ES-I3 (cell line): ENCODE data around the gene PCNA.

Source experiments
- H3K36me3 ChIP-seq: 2 replicates; pipeline ENCODE4 v1.6.1; 2013; ENCODE audit warnings: mild to moderate bottlenecking, low read length, control low read depth, moderate library complexity; ENCODE audit not compliant: insufficient read depth
- H3K4me1 ChIP-seq: 2 replicates; pipeline ENCODE4 v1.6.1; 2013; ENCODE audit warnings: mild to moderate bottlenecking, control low read depth, low read length; ENCODE audit not compliant: insufficient read depth
- H3K9ac ChIP-seq: 2 replicates; pipeline ENCODE4 v1.6.1; 2013; ENCODE audit warnings: low read depth, mild to moderate bottlenecking, low read length, moderate library complexity
- H3K9me3 ChIP-seq: 2 replicates; pipeline ENCODE4 v1.6.1; 2013; ENCODE audit warnings: mild to moderate bottlenecking, low read length, moderate library complexity; ENCODE audit not compliant: control insufficient read depth, insufficient read depth

Gene PCNA

GRCh38 chr20:5119435-5120184, at the start of gene PCNA:
TSS of gene PCNA (minus strand) at chr20:5119958. CDS start at chr20:5119798, 160 bp downstream.
- Histone ChIP-seq H3K4me1 (peaks cover 3% of the 10 kb centered on the region), H3K9ac (peak within 1 kb of the TSS; percentile 92), H3K36me3 (peaks cover 20% of the 10 kb centered on the region), H3K9me3 (no peaks in the 10 kb centered on the region)

DNA sequence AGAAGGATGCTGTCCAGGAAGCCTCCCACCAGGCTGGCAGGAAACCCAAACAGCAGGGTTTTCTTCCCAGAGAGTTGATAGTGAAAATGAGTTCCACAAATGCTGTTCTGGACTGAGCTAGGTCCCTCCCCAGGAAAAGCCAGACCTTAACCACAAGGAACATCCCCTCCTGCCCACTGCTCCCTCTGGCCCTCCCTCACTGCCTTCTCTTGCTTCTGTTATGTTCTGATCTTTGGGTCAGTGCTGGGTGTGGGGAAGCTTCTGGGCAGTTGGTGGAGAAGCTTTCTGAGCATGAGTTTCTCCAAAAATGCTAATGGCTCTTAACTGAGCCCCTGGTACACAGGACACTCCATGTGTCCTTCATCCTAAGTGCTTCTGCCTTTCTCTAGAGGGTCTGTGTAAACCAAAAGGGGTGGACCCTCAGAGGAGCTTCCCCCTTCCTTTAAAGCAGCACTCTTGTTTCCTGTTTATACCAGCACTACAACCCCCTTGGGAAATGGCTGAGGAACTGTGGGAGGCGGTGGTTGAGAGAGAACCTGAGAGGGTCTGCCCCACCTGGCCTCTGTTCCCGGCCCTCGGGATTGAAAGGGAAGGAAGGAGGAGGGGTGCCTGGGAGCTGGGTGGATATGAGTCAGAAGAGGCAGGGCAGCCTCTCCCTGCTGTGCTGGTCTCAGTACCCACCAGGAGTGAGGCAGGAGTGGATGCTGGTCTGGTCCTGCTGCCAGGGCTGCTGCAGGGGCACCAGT, 49.1 kb upstream of the PCNA start:
- H3K4me1 ChIP-seq, result peaks cover 29% of the 10 kb centered on the region
- no peaks in the 10 kb centered on the region for H3K9me3 ChIP-seq
- H3K9ac ChIP-seq, result no peak overlapping the region
- H3K36me3 ChIP-seq, result no peaks in the 10 kb centered on the region

- no peaks in the 10 kb centered on the region for H3K9me3 ChIP-seq
- H3K9ac ChIP-seq, result no peak overlapping the region
- peaks cover 13% of the 10 kb centered on the region for H3K4me1 ChIP-seq
- H3K36me3 ChIP-seq, result no peaks in the 10 kb centered on the region
Measured at GRCh38 chr20:5164645-5165625, 45.2 kb upstream of the PCNA start.

GRCh38 chr20:5161536-5162164, 41.9 kb upstream of the PCNA start:
- Histone ChIP-seq H3K36me3 (no peaks in the 10 kb centered on the region), H3K4me1 (no peaks in the 10 kb centered on the region), H3K9ac (no peak overlapping the region), H3K9me3 (no peaks in the 10 kb centered on the region)

DNA sequence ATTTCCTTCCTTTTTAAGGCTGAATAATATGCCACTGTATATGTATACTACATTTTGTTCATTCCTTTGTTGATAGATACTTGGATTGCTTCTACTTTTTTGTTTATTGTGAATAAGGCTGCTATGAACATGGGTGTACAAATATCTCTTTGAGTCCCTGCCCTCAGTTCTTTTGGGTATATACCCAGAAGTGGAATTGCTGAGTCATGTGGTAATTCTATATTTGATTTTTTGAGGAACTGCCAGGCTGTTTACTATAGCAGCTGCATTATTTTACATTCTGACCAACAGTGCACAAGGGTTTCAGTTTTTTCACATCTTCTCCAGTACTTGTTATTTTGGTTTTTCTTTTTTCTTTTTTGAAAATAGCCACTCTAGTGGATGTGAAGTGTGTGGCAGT, 41.1 kb upstream of the PCNA start:
- H3K4me1 ChIP-seq, result no peaks in the 10 kb centered on the region

DNA sequence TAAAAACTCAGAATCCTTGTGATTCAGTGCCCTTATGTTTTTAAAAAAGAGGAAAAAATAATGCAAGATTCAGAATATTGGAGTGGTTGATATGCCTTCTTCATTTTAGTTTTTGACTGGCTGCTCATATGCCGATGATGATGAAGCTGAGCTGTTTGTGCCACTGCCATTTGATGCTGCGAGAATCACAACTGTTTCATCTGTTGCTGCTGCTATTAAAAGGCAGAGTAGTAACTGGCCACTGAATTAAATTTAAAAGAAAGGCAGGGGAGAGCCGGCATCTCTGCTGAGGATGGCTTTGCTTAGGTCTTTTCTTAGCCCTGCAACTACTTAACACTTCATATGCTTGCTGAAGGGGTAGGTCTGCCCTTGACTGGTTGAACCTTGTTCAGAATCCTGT, 40.2 kb upstream of the PCNA start:
- Histone ChIP-seq H3K9me3 (no peaks in the 10 kb centered on the region), H3K36me3 (no peaks in the 10 kb centered on the region), H3K9ac (no peak overlapping the region), H3K4me1 (no peaks in the 10 kb centered on the region)

More for the DNA sequence above, 41.1 kb upstream of the PCNA start:
- Histone ChIP-seq H3K36me3 (no peaks in the 10 kb centered on the region), H3K9ac (no peak overlapping the region), H3K9me3 (no peaks in the 10 kb centered on the region)

- no peak overlapping the region for H3K9ac ChIP-seq
- H3K4me1 ChIP-seq, result no peaks in the 10 kb centered on the region
- no peaks in the 10 kb centered on the region for H3K36me3 ChIP-seq
- H3K9me3 ChIP-seq, result no peaks in the 10 kb centered on the region
Measured at GRCh38 chr20:5156675-5157448, 37.1 kb upstream of the PCNA start.

- H3K4me1 ChIP-seq, result peaks cover 5% of the 10 kb centered on the region; the same call in 1 of the 2 replicates
- no peaks in the 10 kb centered on the region for H3K9me3 ChIP-seq
- no peaks in the 10 kb centered on the region for H3K36me3 ChIP-seq
- H3K9ac ChIP-seq, result no peak overlapping the region
Measured at GRCh38 chr20:5155404-5155803, 35.6 kb upstream of the PCNA start.

- Histone ChIP-seq H3K4me1 (peaks cover 10% of the 10 kb centered on the region; the same call in 1 of the 2 replicates), H3K36me3 (no peaks in the 10 kb centered on the region), H3K9me3 (no peaks in the 10 kb centered on the region), H3K9ac (no peak overlapping the region)
Measured at GRCh38 chr20:5154543-5154925, 34.8 kb upstream of the PCNA start.

GRCh38 chr20:5153612-5154542, 34.1 kb upstream of the PCNA start:
- H3K4me1 ChIP-seq, result peaks cover 10% of the 10 kb centered on the region; the same call in 1 of the 2 replicates
- no peak overlapping the region for H3K9ac ChIP-seq
- H3K9me3 ChIP-seq, result no peaks in the 10 kb centered on the region
- no peaks in the 10 kb centered on the region for H3K36me3 ChIP-seq

DNA sequence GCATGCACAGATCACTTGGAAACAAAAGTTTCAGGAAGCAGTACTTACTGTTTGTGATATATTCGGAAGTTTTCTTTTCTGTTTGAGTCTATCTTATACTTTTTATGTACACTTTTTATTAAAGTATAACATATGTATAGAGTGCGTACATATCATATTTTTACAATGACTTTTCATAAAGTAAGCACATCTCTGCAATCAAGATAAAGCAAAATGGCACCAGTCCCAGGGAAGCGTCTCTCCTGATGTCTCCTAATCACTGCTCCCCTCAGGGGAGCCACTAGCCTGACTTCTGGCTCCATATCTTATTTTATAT, 33.4 kb upstream of the PCNA start:
- Histone ChIP-seq H3K36me3 (no peaks in the 10 kb centered on the region), H3K4me1 (peaks cover 10% of the 10 kb centered on the region; the same call in 1 of the 2 replicates), H3K9me3 (no peaks in the 10 kb centered on the region), H3K9ac (no peak overlapping the region)

- Histone ChIP-seq H3K36me3 (no peaks in the 10 kb centered on the region), H3K4me1 (peaks cover 10% of the 10 kb centered on the region; the same call in 1 of the 2 replicates), H3K9ac (no peak overlapping the region)
Measured at GRCh38 chr20:5150226-5151076, 30.7 kb upstream of the PCNA start.

More at GRCh38 chr20:5150226-5151076, 30.7 kb upstream of the PCNA start:
- H3K9me3 ChIP-seq, result no peaks in the 10 kb centered on the region
